Small intestine (tissue), 7 donors: ENCODE data around the gene GABRD. TPM values are rescaled to one million over a fixed set of nuclear protein-coding genes. Genes with fewer than 3 reads are reported as not detected.
"Not testable (repeated sequence)": the region's sequence is repeated elsewhere in the genome, so short reads cannot be mapped to it uniquely, and the experiment has no call there.

ENCODE experiments used
- DNase-seq, 2 donors: peaks; one replicate each; pipeline versions ENCODE4 v3.0.0 to v3.0.0-alpha.2; 2013
- FAIRE-seq: peaks from 2 replicates; lab custom pipeline; 2012; peaks lifted over from hg19 to GRCh38; lab: Jason Lieb, UNC
- H3K27ac ChIP-seq, 3 donors: one replicate each; pipeline ENCODE4 v1.5.1; 2013; ENCODE audit warnings: low read length in 2 of 3, mild to moderate bottlenecking in 2 of 3, control low read depth in 1 of 3, inconsistent platforms in 1 of 3, low read depth in 1 of 3, moderate library complexity in 1 of 3
- H3K27me3 ChIP-seq, 3 donors: one replicate each; pipeline ENCODE4 v1.6.1; 2013; ENCODE audit warnings: low read length in 3 of 3, inconsistent platforms in 1 of 3; ENCODE audit not compliant: control insufficient read depth in 3 of 3, insufficient read depth in 3 of 3
- H3K36me3 ChIP-seq, 3 donors: one replicate each; pipeline ENCODE4 v1.6.1; 2013; ENCODE audit warnings: low read length in 3 of 3, inconsistent platforms in 1 of 3, low read depth in 1 of 3, mild to moderate bottlenecking in 1 of 3, moderate library complexity in 1 of 3; ENCODE audit not compliant: control insufficient read depth in 3 of 3, insufficient read depth in 2 of 3
- H3K4me1 ChIP-seq, 3 donors: one replicate each; pipeline ENCODE4 v1.6.1; 2013; ENCODE audit warnings: low read length in 2 of 3, inconsistent platforms in 1 of 3, low read depth in 1 of 3, mild to moderate bottlenecking in 1 of 3, moderate library complexity in 1 of 3; ENCODE audit not compliant: control insufficient read depth in 3 of 3, insufficient read depth in 2 of 3
- H3K4me3 ChIP-seq, 3 donors: one replicate each; pipeline ENCODE4 v1.5.1; 2013; ENCODE audit warnings: low read length in 3 of 3, control low read depth in 1 of 3, inconsistent platforms in 1 of 3, low read depth in 1 of 3, mild to moderate bottlenecking in 1 of 3, moderate library complexity in 1 of 3
- H3K9me3 ChIP-seq, 2 donors: one replicate each; pipeline ENCODE4 v1.6.1; 2013; ENCODE audit warnings: low read depth in 1 of 2, low read length in 1 of 2; ENCODE audit not compliant: control insufficient read depth in 2 of 2, insufficient read depth in 1 of 2
- WGBS, 3 donors: extraction: QIAGEN DNeasy Blood & Tissue Kit; methylation state at CpG; one replicate each; pipeline ENCODE4 v1.1.7; 2013; 5-methylcytosine and 5-hydroxymethylcytosine counted together
- polyA plus RNA-seq, 4 donors: library from polyadenylated mRNA; stranded (reverse) in 3 of 4; unstranded in 1 of 4; fragments of 200-250 nt in 3 of 4; fragments of 120-200 nt in 1 of 4; gene quantifications; one replicate each; pipeline versions ENCODE4 v1.2.1 to v1.2.3, GENCODE V29; 2013
- donor health status: healthy with polysubstance abuse.
- donor health status: control.
- donor health status: control.
- donor health status: Bipolar disorder and iron deficiency.
- donor health status: healthy.

GABRD gene
- polyA plus RNA-seq, 4 donors: 0.40 to 0.55 TPM; not detected in 2

DNA sequence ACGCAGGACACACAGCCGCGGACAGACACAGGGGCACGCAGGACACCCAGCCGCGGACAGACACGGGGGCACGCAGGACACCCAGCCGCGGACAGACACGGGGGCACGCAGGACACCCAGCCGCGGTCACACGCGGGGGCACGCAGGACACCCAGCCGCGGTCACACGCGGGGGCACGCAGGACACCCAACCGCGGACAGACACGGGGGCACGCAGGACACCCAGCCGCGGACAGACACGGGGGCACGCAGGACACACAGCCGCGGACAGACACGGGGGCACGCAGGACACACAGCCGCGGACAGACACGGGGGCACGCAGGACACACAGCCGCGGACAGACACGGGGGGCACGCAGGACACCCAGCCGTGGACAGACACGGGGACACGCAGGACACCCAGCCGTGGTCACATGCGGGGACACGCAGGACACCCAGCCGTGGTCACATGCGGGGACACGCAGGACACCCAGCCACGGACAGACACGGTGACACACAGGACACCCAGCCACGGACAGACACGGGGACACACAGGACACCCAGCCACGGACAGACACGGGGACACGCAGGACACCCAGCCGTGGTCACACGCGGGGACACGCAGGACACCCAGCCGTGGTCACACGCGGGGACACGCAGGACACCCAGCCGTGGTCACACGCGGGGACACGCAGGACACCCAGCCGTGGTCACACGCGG is 37.4 kb upstream of the GABRD start:
- 91 to 97% (median 97%) methylated on average over 54 to 73 of the region's 73 CpGs for WGBS, 3 donors
- H3K27me3 ChIP-seq, DNase-seq, H3K9me3 ChIP-seq, H3K36me3 ChIP-seq, H3K4me1 ChIP-seq, FAIRE-seq, H3K4me3 ChIP-seq, H3K27ac ChIP-seq: not testable (repeated sequence)

DNA sequence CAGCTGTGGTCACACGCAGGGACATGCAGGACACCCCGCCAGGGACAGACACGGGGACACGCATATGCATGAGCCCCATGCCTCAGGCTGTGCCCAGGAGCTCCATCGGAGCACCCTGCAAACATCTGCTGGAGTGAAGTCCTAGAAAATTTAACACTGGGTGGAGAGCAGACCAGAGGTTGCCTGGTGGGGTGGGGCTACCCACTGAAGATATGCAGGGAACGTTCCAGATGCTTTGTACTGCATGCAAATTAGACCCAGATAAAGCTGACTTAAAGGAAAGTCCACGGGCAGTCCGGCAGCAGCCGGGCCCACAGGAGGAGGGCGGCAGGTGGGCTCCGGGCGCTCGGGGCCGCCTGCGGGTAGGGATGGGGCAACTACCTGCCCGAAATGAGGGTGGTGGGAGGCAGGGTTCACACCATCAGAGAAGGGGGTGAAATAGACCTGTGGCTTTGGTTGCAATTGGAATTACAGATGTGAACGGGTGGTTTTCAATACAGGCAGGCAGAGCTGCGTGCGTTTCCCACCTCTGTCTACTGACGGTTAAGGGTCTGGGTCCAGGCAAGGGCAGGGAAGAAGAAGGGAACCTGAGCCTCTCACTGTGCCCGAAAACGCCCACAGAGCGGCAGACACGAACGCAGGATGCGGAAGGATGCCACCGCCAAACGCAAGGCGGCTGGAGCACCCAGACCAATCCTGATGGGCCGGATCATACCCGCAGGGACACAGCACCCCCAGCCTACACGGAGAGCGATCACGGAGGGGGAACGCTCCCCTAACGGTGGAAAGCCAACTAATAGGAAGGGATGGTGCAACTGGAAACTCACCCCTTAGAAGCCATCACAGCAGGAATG is 36.5 kb upstream of the GABRD start:
- no peak overlapping the region for H3K27ac ChIP-seq
- H3K4me3 ChIP-seq: no peak overlapping the region
- no peaks in the 10 kb centered on the region for H3K4me1 ChIP-seq
- H3K9me3 ChIP-seq: no peaks in the 10 kb centered on the region
- no peaks in the 10 kb centered on the region for H3K36me3 ChIP-seq
- no peak for DNase-seq
- 84 to 89% (median 86%) methylated on average over 36 of the region's 36 CpGs for WGBS, 3 donors
- peaks cover 0 to under 1% (median 0%) of the 10 kb centered on the region in 3 donors for H3K27me3 ChIP-seq
- FAIRE-seq: no peak

DNA sequence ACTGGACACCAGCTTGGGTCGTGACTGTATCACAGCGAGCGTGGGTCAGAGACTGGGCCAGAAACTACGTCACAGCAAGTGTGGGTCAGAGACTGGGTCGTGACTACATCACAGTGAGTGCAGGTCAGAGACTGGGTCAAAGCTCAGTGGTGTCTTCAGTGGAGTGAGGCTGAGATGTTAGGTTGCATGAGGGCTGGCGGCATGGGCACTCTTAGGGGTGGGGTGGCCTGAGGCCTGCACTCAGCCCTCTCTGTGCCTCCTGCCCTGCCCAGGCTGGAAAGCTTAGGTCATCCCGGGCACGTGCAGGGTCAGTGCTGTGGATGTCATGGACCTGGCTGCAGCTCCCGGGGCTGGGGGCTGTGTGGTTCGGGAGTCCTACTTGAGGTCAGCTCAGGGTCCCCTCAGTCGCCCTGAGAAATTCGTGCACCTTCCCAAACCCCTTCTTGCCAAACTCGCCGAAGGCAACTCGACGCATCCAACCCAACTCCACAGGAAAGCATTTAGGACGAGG is 34.5 kb upstream of the GABRD start:
- WGBS, 3 donors: 77 to 82% (median 80%) methylated on average over 17 of the region's 17 CpGs
- H3K4me1 ChIP-seq: peaks cover 0 to 4% (median 0%) of the 10 kb centered on the region in 3 donors
- no peaks in the 10 kb centered on the region for H3K9me3 ChIP-seq
- no peaks in the 10 kb centered on the region for H3K36me3 ChIP-seq
- FAIRE-seq (no peak), DNase-seq (no peak)
- H3K27me3 ChIP-seq: peaks cover 1 to 5% (median 4%) of the 10 kb centered on the region in 3 donors
- H3K4me3 ChIP-seq: no peak overlapping the region
- H3K27ac ChIP-seq: no peak overlapping the region

DNA sequence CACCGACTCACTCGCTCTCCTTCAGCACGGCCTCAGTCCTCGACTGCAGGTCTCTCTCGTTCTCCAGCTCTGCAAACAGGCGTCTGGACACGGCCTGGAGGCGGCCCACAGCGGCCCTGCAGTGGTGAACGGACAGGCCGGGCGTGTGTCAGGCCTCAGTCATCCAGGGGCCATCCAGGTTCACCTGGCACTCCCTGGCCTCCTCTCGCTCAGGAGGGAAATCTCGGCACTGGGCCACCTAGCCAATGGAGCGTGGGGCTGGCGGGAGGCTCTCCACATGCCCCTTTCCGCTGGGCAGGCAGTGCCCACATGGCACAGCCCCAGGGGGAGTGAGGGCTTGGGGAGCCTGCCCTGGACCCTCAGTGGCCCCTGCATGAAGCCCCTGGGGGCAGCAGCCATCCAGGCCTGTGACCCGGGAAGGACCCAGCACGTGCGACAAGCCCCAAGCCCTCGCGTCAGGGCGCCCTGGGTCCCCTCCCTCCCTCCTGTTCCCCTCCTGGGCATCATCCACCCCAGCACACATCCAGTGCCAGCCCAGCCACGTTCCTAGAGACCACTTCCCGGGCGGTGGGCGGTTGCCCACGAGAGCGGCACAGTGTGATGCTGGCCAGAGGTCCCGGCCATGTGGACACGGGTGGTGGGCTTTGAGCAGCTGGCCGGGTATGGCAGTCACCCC is 33.6 kb upstream of the GABRD start:
- no peak for DNase-seq
- WGBS, 3 donors: 83 to 88% (median 84%) methylated on average over 24 to 32 of the region's 32 CpGs
- Histone ChIP-seq H3K4me3 (no peak overlapping the region), H3K9me3 (no peaks in the 10 kb centered on the region), H3K4me1 (peaks cover 0 to 5% (median 0%) of the 10 kb centered on the region in 3 donors), H3K27ac (no peak overlapping the region), H3K36me3 (no peaks in the 10 kb centered on the region), H3K27me3 (peaks cover 1 to 7% (median 4%) of the 10 kb centered on the region in 3 donors)
- no peak for FAIRE-seq

DNA sequence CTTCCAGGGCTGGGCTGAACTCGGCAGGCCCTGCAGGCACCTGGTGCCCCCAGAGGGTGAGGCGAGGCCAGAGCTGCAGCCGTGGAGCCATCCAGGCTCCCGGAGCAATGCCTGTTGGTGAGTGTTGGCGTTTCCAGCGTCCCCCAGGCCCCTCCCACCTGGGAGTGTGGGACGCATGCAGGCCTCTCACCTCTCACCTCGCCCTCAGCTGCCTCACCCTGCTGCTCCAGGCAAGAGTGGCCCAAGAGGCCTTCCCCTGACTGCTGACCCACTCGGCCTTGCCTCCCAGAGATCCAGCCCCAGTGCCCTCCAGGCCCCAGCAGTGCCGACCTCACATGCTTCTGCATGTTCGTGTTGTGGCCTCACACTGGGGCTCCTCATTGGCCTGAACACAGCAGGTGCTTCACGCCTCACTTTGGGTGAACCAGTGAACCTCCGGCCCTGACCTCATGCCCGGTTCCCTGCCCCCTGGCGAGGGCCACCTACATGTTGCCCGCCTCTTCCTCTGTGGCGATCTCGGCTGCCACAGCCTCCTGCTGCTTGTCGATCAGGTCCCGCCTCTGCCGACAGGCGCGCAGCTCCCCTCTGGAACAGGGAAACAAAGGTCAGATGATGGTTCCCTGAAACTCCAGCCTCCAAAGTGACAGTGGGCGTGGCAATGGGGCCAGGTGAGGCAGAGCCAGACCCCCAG is 32.5 kb upstream of the GABRD start:
- Histone ChIP-seq H3K27me3 (peaks cover 1 to 7% (median 4%) of the 10 kb centered on the region in 3 donors), H3K9me3 (no peaks in the 10 kb centered on the region), H3K4me1 (peaks cover 0 to 5% (median 0%) of the 10 kb centered on the region in 3 donors), H3K4me3 (no peak overlapping the region), H3K36me3 (no peaks in the 10 kb centered on the region), H3K27ac (no peak overlapping the region)
- 44 to 59% (median 45%) methylated on average over 23 to 24 of the region's 24 CpGs for WGBS, 3 donors
- DNase-seq: no peak
- FAIRE-seq: no peak

DNA sequence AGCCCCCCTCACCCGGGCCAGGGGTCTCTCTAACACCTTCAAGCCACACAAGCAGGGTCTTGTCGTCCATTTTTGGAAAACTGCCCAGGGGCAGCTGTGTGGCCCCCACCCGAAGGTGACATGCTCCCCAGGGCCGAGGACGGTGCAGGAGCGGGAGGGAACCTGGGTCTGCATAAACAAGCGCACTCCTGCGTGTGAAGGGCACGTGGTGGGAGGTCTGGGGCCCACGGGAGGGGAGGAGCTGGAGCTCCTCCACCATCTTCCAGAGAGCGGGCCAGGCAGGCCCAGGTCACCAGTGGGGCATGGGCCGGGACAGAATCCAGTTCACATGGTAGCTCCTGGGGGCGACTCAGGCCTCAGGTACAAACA is 32.0 kb upstream of the GABRD start:
- H3K4me1 ChIP-seq: peaks cover 0 to 5% (median 0%) of the 10 kb centered on the region in 3 donors
- no peak overlapping the region for H3K27ac ChIP-seq
- no peak overlapping the region for H3K4me3 ChIP-seq
- FAIRE-seq (no peak), DNase-seq (no peak)
- no peaks in the 10 kb centered on the region for H3K36me3 ChIP-seq
- WGBS, 3 donors: 59 to 75% (median 62%) methylated on average over 13 of the region's 13 CpGs
- H3K9me3 ChIP-seq: no peaks in the 10 kb centered on the region
- H3K27me3 ChIP-seq: peaks cover 1 to 7% (median 4%) of the 10 kb centered on the region in 3 donors

DNA sequence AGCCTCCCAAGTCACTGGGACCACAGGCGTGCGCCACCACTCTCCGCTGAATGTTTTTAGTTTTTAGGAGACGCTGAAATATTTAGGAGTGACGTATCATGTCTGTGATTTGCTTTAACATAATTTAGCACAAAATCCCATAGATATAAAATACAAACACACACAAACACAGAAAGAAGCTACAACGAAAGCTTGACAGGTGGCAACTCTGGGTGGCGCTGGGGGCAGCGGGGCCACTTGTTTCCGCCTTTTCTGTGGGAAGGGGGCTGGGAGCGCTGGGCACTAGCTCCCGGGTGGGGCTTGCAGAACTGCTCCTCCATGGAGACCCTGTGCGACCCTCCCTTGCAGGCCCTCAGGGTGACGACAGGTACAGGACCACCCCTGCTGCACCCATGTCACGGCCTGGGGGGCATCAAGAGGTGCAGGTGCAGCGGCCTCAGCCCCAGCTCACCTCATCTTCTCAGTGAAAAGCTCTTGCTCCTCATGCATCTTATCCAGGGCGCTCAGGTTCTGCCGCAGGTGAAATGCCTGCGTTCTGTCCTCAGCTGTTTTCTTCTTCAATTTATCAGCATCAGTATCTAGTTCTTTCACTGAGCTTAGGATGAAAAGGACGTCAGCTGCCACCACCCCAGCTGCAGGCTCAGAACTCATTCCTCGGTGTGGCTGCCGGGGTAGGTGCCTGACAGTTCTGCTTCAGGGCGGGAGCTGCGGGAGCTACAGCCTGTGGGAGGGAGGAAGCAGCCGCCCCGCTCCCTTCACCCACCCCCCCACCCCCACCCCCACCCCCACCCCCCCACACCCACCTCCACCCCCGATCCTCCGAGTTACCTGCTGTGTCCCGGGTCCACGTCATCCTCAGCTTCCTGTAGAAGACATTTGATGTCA is 30.8 kb upstream of the GABRD start:
- WGBS, 3 donors: 51 to 60% (median 57%) methylated on average over 27 to 29 of the region's 29 CpGs
- no peaks in the 10 kb centered on the region for H3K36me3 ChIP-seq
- no peak overlapping the region for H3K4me3 ChIP-seq
- H3K9me3 ChIP-seq: no peaks in the 10 kb centered on the region
- peaks cover 0 to 5% (median 0%) of the 10 kb centered on the region in 3 donors for H3K4me1 ChIP-seq
- FAIRE-seq (no peak), DNase-seq (no peak)
- no peak overlapping the region for H3K27ac ChIP-seq
- peaks cover 1 to 7% (median 4%) of the 10 kb centered on the region in 3 donors for H3K27me3 ChIP-seq
